GM12878 (cell line): Measurements from ENCODE around the gene ATP4A. TPM values are rescaled to one million over a fixed set of nuclear protein-coding genes. Genes with fewer than 3 reads are reported as not detected.

ENCODE experiments used
- ATAC-seq: fragments of 200-7000 bp; cut with Tn5 transposase; 3 replicates; pipeline ENCODE4 v1.9.1; 2020; ENCODE audit warnings: mild to moderate bottlenecking, moderate library complexity
- BruUV-seq: library from RNA; stranded (reverse); fragments of 400-500 nt; replicated peaks from 2 replicates; lab custom pipeline; 2021; lab: Mats Ljungman, UMichigan
- CTCF ChIA-PET: fragments of 300-600 bp; sonication (Branson Sonifier 250); formaldehyde crosslinking; extraction: SDS; loops from one replicate; lab custom pipeline; 2021; ENCODE audit warnings: inconsistent platforms; lab: Yijun Ruan, JAX
- POLR2A ChIA-PET: fragments of 350-600 bp; formaldehyde crosslinking; extraction: SDS; loops from one replicate; lab custom pipeline; 2021; ENCODE audit warnings: inconsistent platforms; lab: Charles Lee
- RAD21 ChIA-PET: fragments of 300-600 bp; sonication (Branson Sonifier 250); formaldehyde crosslinking; loops from one replicate; lab custom pipeline; 2023; ENCODE audit warnings: antibody characterized with exemption; ENCODE audit not compliant: unreplicated experiment; lab: Charles Lee
- SMC1A ChIA-PET: fragments of 300-600 bp; sonication (Branson Sonifier 250); formaldehyde crosslinking; loops from one replicate; lab custom pipeline; 2023; ENCODE audit not compliant: unreplicated experiment, uncharacterized antibody; lab: Charles Lee
- DNase-seq: peaks from one replicate; pipeline ENCODE4 v3.0.0-alpha.2; 2011; ENCODE audit warnings: low read depth, low spot score
- FAIRE-seq: peaks from 3 replicates; lab custom pipeline; 2011; peaks lifted over from hg19 to GRCh38; lab: Jason Lieb, UNC
- H2AFZ ChIP-seq: 2 replicates; pipeline ENCODE4 v1.6.0; 2011; ENCODE audit warnings: low read depth, low read length, control low read depth; ENCODE audit not compliant: control insufficient read depth
- H3K27ac ChIP-seq: 2 replicates; pipeline ENCODE4 v1.5.1; 2011; ENCODE audit warnings: control low read depth; ENCODE audit not compliant: control insufficient read depth, insufficient read depth
- H3K27me3 ChIP-seq, 2 experiments: replicated peaks in 1 of 2; 2 replicates each; pipeline versions ENCODE4 v1.6.0 to v1.6.1; 2011; ENCODE audit warnings: low read length in 1 of 2; ENCODE audit not compliant: control insufficient read depth in 2 of 2, insufficient read depth in 2 of 2
- H3K36me3 ChIP-seq, 2 experiments: 2 replicates each; pipeline ENCODE4 v1.5.1; 2011; ENCODE audit warnings: low read length in 1 of 2; ENCODE audit not compliant: control insufficient read depth in 2 of 2, insufficient read depth in 2 of 2
- H3K4me1 ChIP-seq: 2 replicates; pipeline ENCODE4 v1.6.1; 2011; ENCODE audit warnings: mild to moderate bottlenecking, low read length, moderate library complexity, mixed read lengths; ENCODE audit not compliant: control insufficient read depth, insufficient read depth
- H3K4me2 ChIP-seq: 2 replicates; pipeline ENCODE4 v1.6.0; 2011; ENCODE audit warnings: control low read depth; ENCODE audit not compliant: control insufficient read depth, insufficient read depth
- H3K4me3 ChIP-seq: fragments of 200-600 bp; sonication (generic); 2 replicates; pipeline ENCODE4 v1.5.1; 2016
- H3K79me2 ChIP-seq: 2 replicates; pipeline ENCODE4 v1.6.0; 2011; ENCODE audit warnings: low read length; ENCODE audit not compliant: control insufficient read depth, insufficient read depth
- H3K9ac ChIP-seq: 2 replicates; pipeline ENCODE4 v1.8.0; 2011; ENCODE audit warnings: low read length, control low read depth, mixed read lengths; ENCODE audit not compliant: control insufficient read depth, insufficient read depth
- H3K9me3 ChIP-seq: replicated peaks from 3 replicates; pipeline ENCODE4 v1.5.1; 2011; ENCODE audit warnings: mild to moderate bottlenecking, low read length; ENCODE audit not compliant: control insufficient read depth, insufficient read depth
- H4K20me1 ChIP-seq: 2 replicates; pipeline ENCODE4 v1.6.0; 2011; ENCODE audit not compliant: control insufficient read depth, insufficient read depth
- ATF7 ChIP-seq: fragments of 450-650 bp; IDR thresholded peaks from 2 replicates; pipeline ENCODE4 v1.6.1; 2016; ENCODE audit warnings: low read depth, mild to moderate bottlenecking
- CBX3 ChIP-seq: fragments of 200-600 bp; sonication (generic); IDR thresholded peaks from 2 replicates; pipeline ENCODE4 v1.6.1; 2016; ENCODE audit warnings: low read depth, borderline replicate concordance
- EED ChIP-seq: sonication (generic); IDR thresholded peaks from 2 replicates; pipeline ENCODE4 v1.6.1; 2016; ENCODE audit warnings: antibody characterized with exemption, low read depth
- EP300 ChIP-seq, 2 experiments: fragments of 150-350 bp in 1 of 2; IDR thresholded peaks; 2 replicates each; pipeline ENCODE4 v1.6.1; 2011 to 2012; ENCODE audit warnings: low read depth in 2 of 2, low read length in 2 of 2, borderline replicate concordance in 1 of 2, improper control_type of control experiment in 1 of 2, inconsistent platforms in 1 of 2; ENCODE audit not compliant: control insufficient read depth in 1 of 2
- POLR2AphosphoS2 ChIP-seq: IDR thresholded peaks from 2 replicates; pipeline ENCODE4 v1.6.1; 2011; ENCODE audit warnings: low read depth, mild to moderate bottlenecking, low read length, improper control_type of control experiment, moderate library complexity
- SUPT20H ChIP-seq: IDR thresholded peaks from 2 replicates; pipeline ENCODE4 v1.6.1; 2011; ENCODE audit warnings: low read depth, mild to moderate bottlenecking, low read length, moderate library complexity, borderline replicate concordance; ENCODE audit not compliant: control insufficient read depth
- USF1 ChIP-seq: IDR thresholded peaks from 2 replicates; pipeline ENCODE4 v1.6.1; 2011; ENCODE audit warnings: borderline replicate concordance, low read depth, mild to moderate bottlenecking, moderate library complexity, mixed read lengths, low read length; ENCODE audit not compliant: insufficient read depth; ENCODE audit errors: extremely low read length
- YY1 ChIP-seq: IDR thresholded peaks from 2 replicates; pipeline ENCODE4 v1.6.1; 2011; ENCODE audit warnings: low read depth, mild to moderate bottlenecking, low read length
- ZBTB40 ChIP-seq: fragments of 450-650 bp; IDR thresholded peaks from 2 replicates; pipeline ENCODE4 v1.6.1; 2016; ENCODE audit warnings: mild to moderate bottlenecking, moderate library complexity, borderline replicate concordance
- ZNF217 ChIP-seq: fragments of 450-650 bp; IDR thresholded peaks from 2 replicates; pipeline ENCODE4 v1.6.1; 2017; ENCODE audit warnings: antibody characterized with exemption, mild to moderate bottlenecking
- ZNF687 ChIP-seq: fragments of 450-650 bp; IDR thresholded peaks from 2 replicates; pipeline ENCODE4 v1.6.1; 2017; ENCODE audit warnings: mild to moderate bottlenecking, moderate library complexity
- WGBS: methylation state at CpG from one replicate; pipeline ENCODE4 v1.1.6; 2016; ENCODE audit warnings: low lambda C conversion rate; ENCODE audit not compliant: insufficient replicate concordance, insufficient coverage; ENCODE audit errors: missing lambda C conversion rate; 5-methylcytosine and 5-hydroxymethylcytosine counted together
- in situ Hi-C: fragments of 300-500 bp; cut with MboI; formaldehyde crosslinking; loops from 9 replicates; pipeline ENCODE4 v1.14.3; 2018; ENCODE audit warnings: mixed read lengths
- intact Hi-C: fragments of 100-400 bp; cut with micrococcal nuclease; formaldehyde crosslinking; loops from one replicate; pipeline ENCODE4 v1.14.2; 2022; ENCODE audit not compliant: unreplicated experiment
- polyA plus RNA-seq, 11 experiments: library from polyadenylated mRNA; depleted of rRNA in 4 of 11; unstranded in 6 of 11; stranded (reverse) in 5 of 11; fragments of >200 nt; fragmentation: Nextera tagmentation in 4 of 11; fragmentation: Illumina TruSeq in 1 of 11; extraction: Ambion mirVana in 4 of 11; extraction: Trizol in 1 of 11; gene quantifications; 1 replicate in 1 of 11; 2 replicates in 10 of 11; pipeline versions ENCODE4 v1.2.1 to v1.2.3, GENCODE V29; 2011 to 2016; ENCODE audit warnings: inconsistent platforms in 2 of 11, missing spikeins in 2 of 11, low read depth in 1 of 11
- total RNA-seq, 4 experiments: library from RNA; depleted of rRNA in 3 of 4; stranded (reverse); fragments of >200 nt in 3 of 4; fragmentation: Illumina TruSeq in 1 of 4; extraction: Trizol in 1 of 4; gene quantifications; 2 replicates each; pipeline versions ENCODE4 v1.2.1 to v1.2.3, GENCODE V29; 2013 to 2021

Gene ATP4A
- total and polyA plus RNA-seq, 10 of the 15 experiments (the other 5 are each of a cell fraction or from before 2014, with no cell fraction given): 0.03 to 1.5 (median 0.11) TPM; not detected in 3

- RAD21 ChIA-PET: interaction anchor here (0.8 to 4.8 kb wide), 23 partner anchors 15 to 443 kb away, joined by 3 to 24 read pairs (median 4); partner anchors contain the start of genes COX6B1, HAUS5, KRTDAP and LIN37
- peak overlapping the region; percentile 91 for H3K4me2 ChIP-seq
- peak; percentile 90 for TF ChIP-seq YY1
- no peak for TF ChIP-seq USF1
- no peak for TF ChIP-seq EP300 (IDR thresholded peaks at IDR 0.05; ENCODE audit: borderline replicate concordance in 1 of 2, control insufficient read depth in 1 of 2, low read depth in 2 of 2, low read length in 2 of 2)
- TF ChIP-seq EED: peak; percentile 72
- TF ChIP-seq ATF7: no peak; the same call in 1 of the 2 replicates
- no peak for TF ChIP-seq CBX3
- TF ChIP-seq POLR2AphosphoS2: no peak
- no peak; the same call in 1 of the 2 replicates for TF ChIP-seq ZBTB40
- no peak for TF ChIP-seq SUPT20H
- TF ChIP-seq ZNF687: peak; percentile 56
- no peak for TF ChIP-seq ZNF217
Observed at GRCh38 chr19:35509861-35510625, 53.4 kb downstream of the ATP4A start.

More at GRCh38 chr19:35509861-35510625, 53.4 kb downstream of the ATP4A start:
- Histone ChIP-seq H2AFZ (peak overlapping the region; percentile 76), H3K4me1 (peaks cover 8% of the 10 kb centered on the region), H3K79me2 (no peaks in the 10 kb centered on the region), H3K4me3 (peak overlapping the region; percentile 74), H3K9ac (peak overlapping the region; percentile 62), H3K27me3 (no peaks in the 10 kb centered on the region; a peak in 1 of 4 replicates), H3K36me3 (no peaks in the 10 kb centered on the region), H3K27ac (peak overlapping the region; percentile 52), H4K20me1 (no peaks in the 10 kb centered on the region), H3K9me3 (no peaks in the 10 kb centered on the region)
- intact Hi-C loops: loop anchor here (1.0 to 2.0 kb wide), 2 partner anchors 35 to 82 kb away; partner anchors contain the start of gene TMEM147
- peak; percentile 88 for ATAC-seq
- SMC1A ChIA-PET: interaction anchor here (0.7 to 5.7 kb wide), 13 partner anchors 15 to 163 kb away, joined by 3 to 35 read pairs (median 7); partner anchors contain the start of genes FFAR1, FFAR2 and HAUS5
- BruUV-seq: TSS peak; percentile 83
- peak; percentile 72 for FAIRE-seq
- under 1% methylated on average over 39 of the region's 39 CpGs for WGBS
- CTCF ChIA-PET: interaction anchor here (0.6 to 6.3 kb wide), 47 partner anchors 9 to 368 kb away, joined by 3 to 87 read pairs (median 4); partner anchors contain the start of genes COX6B1, ETV2, FXYD7 and HAUS5
- no peak for DNase-seq
- POLR2A ChIA-PET: interaction anchor here (0.6 to 3.5 kb wide), 16 partner anchors 15 to 238 kb away, joined by 3 to 14 read pairs (median 4); partner anchors contain the start of genes COX6B1, FFAR1 and HAUS5
- in situ Hi-C loops: no loop called here
